SK-N-SH (cell line): ENCODE data around the gene NMNAT2.

Source experiments
- CTCF ChIP-seq: fragments of 200-600 bp; sonication (generic); IDR thresholded peaks from 2 replicates; pipeline ENCODE4 v1.6.1; 2017; ENCODE audit warnings: antibody characterized with exemption, mild to moderate bottlenecking, moderate library complexity
- FOSL2 ChIP-seq: IDR thresholded peaks from 2 replicates; pipeline ENCODE4 v1.4.0; 2012; ENCODE audit warnings: low read depth, mild to moderate bottlenecking, moderate library complexity, borderline replicate concordance
- FOXM1 ChIP-seq: IDR thresholded peaks from 2 replicates; pipeline ENCODE4 v1.4.0; 2012; ENCODE audit warnings: low read depth, mild to moderate bottlenecking
- GABPA ChIP-seq: IDR thresholded peaks from 2 replicates; pipeline ENCODE4 v1.4.0; 2012; ENCODE audit warnings: low read depth, mild to moderate bottlenecking
- NRF1 ChIP-seq: IDR thresholded peaks from 2 replicates; pipeline ENCODE4 v1.6.1; 2012; ENCODE audit warnings: low read depth, mild to moderate bottlenecking, low read length
- RAD21 ChIP-seq: IDR thresholded peaks from 2 replicates; pipeline ENCODE4 v1.6.1; 2012; ENCODE audit warnings: mild to moderate bottlenecking, low read length
- RCOR1 ChIP-seq: fragments of 150-350 bp; IDR thresholded peaks from 2 replicates; pipeline ENCODE4 v1.6.1; 2017; ENCODE audit warnings: antibody characterized with exemption, low read length
- USF1 ChIP-seq: IDR thresholded peaks from 2 replicates; pipeline ENCODE4 v1.4.0; 2012; ENCODE audit warnings: low read depth, borderline replicate concordance
- ZBTB33 ChIP-seq: IDR thresholded peaks from 2 replicates; pipeline ENCODE4 v1.4.0; 2012; ENCODE audit warnings: low read depth, borderline replicate concordance

GRCh38 chr1:183218971-183219615 is 199.1 kb downstream of the NMNAT2 start:
- no peak for TF ChIP-seq CTCF
- no peak for TF ChIP-seq RAD21
- no peak for TF ChIP-seq RCOR1
- TF ChIP-seq NRF1, result no peak
- no peak for TF ChIP-seq GABPA
- TF ChIP-seq FOXM1, result no peak
- TF ChIP-seq USF1, result no peak
- no peak for TF ChIP-seq ZBTB33
- TF ChIP-seq FOSL2, result no peak
